K562 (cell line): ENCODE results near the gene RASGRP2. TPM values are rescaled to one million over a fixed set of nuclear protein-coding genes. Genes with fewer than 3 reads are reported as not detected.

ENCODE experiments used
- BDP1 ChIP-seq: IDR thresholded peaks from 3 replicates; pipeline ENCODE4 v1.6.1; 2011; ENCODE audit not compliant: insufficient read length, insufficient read depth
- CHD4 ChIP-seq: fragments of 200-600 bp; sonication (generic); IDR thresholded peaks from 3 replicates; pipeline ENCODE4 v1.6.1; 2012; ENCODE audit warnings: low read depth, mild to moderate bottlenecking, mixed read lengths, low read length, inconsistent platforms; ENCODE audit not compliant: insufficient read depth, insufficient replicate concordance, poor library complexity, severe bottlenecking
- CTCFL ChIP-seq: IDR thresholded peaks from 2 replicates; pipeline ENCODE4 v1.6.1; 2011; ENCODE audit warnings: borderline replicate concordance, low read depth, mild to moderate bottlenecking, moderate library complexity, low read length; ENCODE audit not compliant: insufficient read depth, poor library complexity, severe bottlenecking
- DEAF1 ChIP-seq: fragments of 450-650 bp; formaldehyde crosslinking; IDR thresholded peaks from 2 replicates; pipeline ENCODE4 v1.4.0; 2020; ENCODE audit warnings: mild to moderate bottlenecking, moderate library complexity
- ELF2 ChIP-seq: fragments of 250-450 bp; sonication (Bioruptor Pico); IDR thresholded peaks from 2 replicates; pipeline ENCODE4 v1.5.0; 2021; ENCODE audit warnings: mild to moderate bottlenecking
- GTF2A2 ChIP-seq: IDR thresholded peaks from 2 replicates; pipeline ENCODE4 v1.6.1; 2016; ENCODE audit warnings: mild to moderate bottlenecking, missing genetic modification characterization, missing compliant biosample characterization
- JUN ChIP-seq, 2 experiments: sonication (generic) in 1 of 2; formaldehyde crosslinking in 1 of 2; IDR thresholded peaks; 2 replicates each; pipeline versions ENCODE4 v1.6.1 to v1.8.0; 2012 to 2022; ENCODE audit warnings: borderline replicate concordance in 2 of 2, mild to moderate bottlenecking in 2 of 2, improper control_type of control experiment in 1 of 2, low read depth in 1 of 2, low read length in 1 of 2, missing genetic modification reagents in 1 of 2
- KDM2B ChIP-seq: fragments of 250-450 bp; sonication (Bioruptor Pico); IDR thresholded peaks from 2 replicates; pipeline ENCODE4 v1.8.0; 2021; ENCODE audit warnings: mild to moderate bottlenecking, moderate library complexity
- SMAD3 ChIP-seq: fragments of 450-650 bp; formaldehyde crosslinking; conservative IDR thresholded peaks from 2 replicates; pipeline ENCODE4 v1.4.0; 2020; ENCODE audit warnings: mild to moderate bottlenecking
- STAT6 ChIP-seq: sonication (generic); formaldehyde crosslinking; IDR thresholded peaks from 2 replicates; pipeline ENCODE4 v1.8.1; 2023; ENCODE audit warnings: mild to moderate bottlenecking, missing genetic modification reagents
- TCF3 ChIP-seq: sonication (generic); formaldehyde crosslinking; IDR thresholded peaks from 2 replicates; pipeline ENCODE4 v1.4.0; 2020; ENCODE audit warnings: mild to moderate bottlenecking, missing genetic modification reagents
- XRCC5 ChIP-seq: fragments of 200-400 bp; formaldehyde crosslinking; IDR thresholded peaks from 2 replicates; pipeline ENCODE4 v1.6.1; 2017; ENCODE audit warnings: low read depth, mild to moderate bottlenecking, low read length
- ZBTB43 ChIP-seq: sonication (generic); formaldehyde crosslinking; IDR thresholded peaks from 2 replicates; pipeline ENCODE4 v1.8.0; 2023; ENCODE audit warnings: mild to moderate bottlenecking, missing genetic modification reagents
- ZBTB5 ChIP-seq: fragments of 450-650 bp; IDR thresholded peaks from 2 replicates; pipeline ENCODE4 v1.6.1; 2017; ENCODE audit warnings: antibody characterized with exemption
- ZFP36 ChIP-seq: fragments of 150-350 bp; IDR thresholded peaks from 2 replicates; pipeline ENCODE4 v1.6.1; 2018; ENCODE audit warnings: low read length, low read depth; ENCODE audit not compliant: partially characterized antibody
- polyA plus RNA-seq, 8 experiments: library from polyadenylated mRNA; depleted of rRNA in 4 of 8; stranded (reverse) in 5 of 8; unstranded in 3 of 8; fragments of >200 nt; fragmentation: Nextera tagmentation in 2 of 8; fragmentation: Illumina TruSeq in 1 of 8; extraction: Ambion mirVana in 2 of 8; extraction: Trizol in 1 of 8; gene quantifications; 2 replicates each; pipeline versions ENCODE4 v1.2.1 to v1.2.3, GENCODE V29; 2011 to 2014; ENCODE audit warnings: inconsistent platforms in 1 of 8, missing spikeins in 1 of 8
- total RNA-seq, 7 experiments: library from RNA; depleted of rRNA in 6 of 7; stranded (reverse); fragments of >200 nt in 6 of 7; fragmentation: Illumina TruSeq in 2 of 7; extraction: Trizol in 2 of 7; gene quantifications; 2 replicates each; pipeline versions ENCODE4 v1.2.1 to v1.2.3, GENCODE V29; 2011 to 2021; ENCODE audit warnings: low replicate concordance in 1 of 7

Gene RASGRP2
- total and polyA plus RNA-seq, 9 of the 15 experiments (the other 6 are each of a cell fraction or from before 2014, with no cell fraction given) = 0.87 to 22.7 (median 5.5) TPM

GRCh38 chr11:64743591-64744543, at the start of gene RASGRP2 (continued):
- no peak for TF ChIP-seq STAT6 (CRISPR knock-in tag)
- TF ChIP-seq KDM2B (CRISPR knock-in tag) = peak; percentile 22; the same call in 1 of the 2 replicates
- peak; percentile 94 for TF ChIP-seq CHD4
- no peak for TF ChIP-seq ZBTB5
- TF ChIP-seq TCF3 (CRISPR knock-in tag) = no peak
- TF ChIP-seq DEAF1 = peak; percentile 22; the same call in 1 of the 2 replicates
- TF ChIP-seq CTCFL = peak; percentile 75
- TF ChIP-seq BDP1 = no peak
- TF ChIP-seq ZBTB43 (CRISPR knock-in tag) = no peak
- no peak for TF ChIP-seq JUN (IDR thresholded peaks at IDR 0.05; ENCODE audit: borderline replicate concordance, low read depth, low read length)
- no peak for TF ChIP-seq JUN (CRISPR knock-in tag; IDR thresholded peaks at IDR 0.05; ENCODE audit: borderline replicate concordance)
- TF ChIP-seq ELF2 (CRISPR knock-in tag) = no peak
- TF ChIP-seq ZFP36 = no peak
- TF ChIP-seq SMAD3 (CRISPR knock-in tag) = no peak
- TF ChIP-seq GTF2A2 (tag) = no peak
- TF ChIP-seq XRCC5 = peak; percentile 82
